ENCODE data around the gene CCDC187. TPM values are rescaled to one million over a fixed set of nuclear protein-coding genes. Genes with fewer than 3 reads are reported as not detected.

Gene CCDC187
- total RNA-seq, 1 donor from 2014 or later, result not detected

- no peaks in the 10 kb centered on the region for H3K27me3 ChIP-seq
- H3K4me3 ChIP-seq, result peak within 1 kb of the TSS; percentile 83 to 84
- peaks cover 27% of the 10 kb centered on the region for H3K4me1 ChIP-seq
- no peaks in the 10 kb centered on the region for H3K36me3 ChIP-seq
- no peaks in the 10 kb centered on the region for H3K9me3 ChIP-seq
- intact Hi-C loops (cut with DNase I), result no loop called here
- DNase-seq (ENCODE audit: extremely low spot score in 2 of 2), result no peak
- H3K27ac ChIP-seq, result peak within 1 kb of the TSS; percentile 43
- TF ChIP-seq POLR2A (IDR thresholded peaks at IDR 0.05), result no peak
- no peak for TF ChIP-seq POLR2AphosphoS5 (IDR thresholded peaks at IDR 0.05; ENCODE audit: insufficient read depth in 1 of 2, low read depth in 1 of 2)
- TF ChIP-seq, protein P1, sequence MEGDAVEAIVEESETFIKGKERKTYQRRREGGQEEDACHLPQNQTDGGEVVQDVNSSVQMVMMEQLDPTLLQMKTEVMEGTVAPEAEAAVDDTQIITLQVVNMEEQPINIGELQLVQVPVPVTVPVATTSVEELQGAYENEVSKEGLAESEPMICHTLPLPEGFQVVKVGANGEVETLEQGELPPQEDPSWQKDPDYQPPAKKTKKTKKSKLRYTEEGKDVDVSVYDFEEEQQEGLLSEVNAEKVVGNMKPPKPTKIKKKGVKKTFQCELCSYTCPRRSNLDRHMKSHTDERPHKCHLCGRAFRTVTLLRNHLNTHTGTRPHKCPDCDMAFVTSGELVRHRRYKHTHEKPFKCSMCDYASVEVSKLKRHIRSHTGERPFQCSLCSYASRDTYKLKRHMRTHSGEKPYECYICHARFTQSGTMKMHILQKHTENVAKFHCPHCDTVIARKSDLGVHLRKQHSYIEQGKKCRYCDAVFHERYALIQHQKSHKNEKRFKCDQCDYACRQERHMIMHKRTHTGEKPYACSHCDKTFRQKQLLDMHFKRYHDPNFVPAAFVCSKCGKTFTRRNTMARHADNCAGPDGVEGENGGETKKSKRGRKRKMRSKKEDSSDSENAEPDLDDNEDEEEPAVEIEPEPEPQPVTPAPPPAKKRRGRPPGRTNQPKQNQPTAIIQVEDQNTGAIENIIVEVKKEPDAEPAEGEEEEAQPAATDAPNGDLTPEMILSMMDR (IDR thresholded peaks at IDR 0.05), result no peak
These were observed 58.4 kb downstream of the CCDC187 start, which contains the start of gene QSOX2 for GRCh38 chr9:136245219-136246150. TSS of gene QSOX2 (minus strand) at chr9:136245812. CDS start at chr9:136245803, 9 bp downstream.

GRCh38 chr9:136244969-136245218 lies 59.0 kb downstream of the CCDC187 start:
- TF ChIP-seq POLR2AphosphoS5 (IDR thresholded peaks at IDR 0.05; ENCODE audit: insufficient read depth in 1 of 2, low read depth in 1 of 2) (no peak), POLR2A (IDR thresholded peaks at IDR 0.05) (no peak)
- TF ChIP-seq, protein P1 (IDR thresholded peaks at IDR 0.05), result no peak
- intact Hi-C loops (cut with DNase I), result no loop called here
- no peak for DNase-seq (ENCODE audit: extremely low spot score in 2 of 2)
- H3K4me3 ChIP-seq, result peak overlapping the region; percentile 83 to 84
- no peaks in the 10 kb centered on the region for H3K27me3 ChIP-seq
- no peaks in the 10 kb centered on the region for H3K9me3 ChIP-seq
- no peak overlapping the region for H3K27ac ChIP-seq
- H3K4me1 ChIP-seq, result peaks cover 27% of the 10 kb centered on the region
- no peaks in the 10 kb centered on the region for H3K36me3 ChIP-seq

DNA sequence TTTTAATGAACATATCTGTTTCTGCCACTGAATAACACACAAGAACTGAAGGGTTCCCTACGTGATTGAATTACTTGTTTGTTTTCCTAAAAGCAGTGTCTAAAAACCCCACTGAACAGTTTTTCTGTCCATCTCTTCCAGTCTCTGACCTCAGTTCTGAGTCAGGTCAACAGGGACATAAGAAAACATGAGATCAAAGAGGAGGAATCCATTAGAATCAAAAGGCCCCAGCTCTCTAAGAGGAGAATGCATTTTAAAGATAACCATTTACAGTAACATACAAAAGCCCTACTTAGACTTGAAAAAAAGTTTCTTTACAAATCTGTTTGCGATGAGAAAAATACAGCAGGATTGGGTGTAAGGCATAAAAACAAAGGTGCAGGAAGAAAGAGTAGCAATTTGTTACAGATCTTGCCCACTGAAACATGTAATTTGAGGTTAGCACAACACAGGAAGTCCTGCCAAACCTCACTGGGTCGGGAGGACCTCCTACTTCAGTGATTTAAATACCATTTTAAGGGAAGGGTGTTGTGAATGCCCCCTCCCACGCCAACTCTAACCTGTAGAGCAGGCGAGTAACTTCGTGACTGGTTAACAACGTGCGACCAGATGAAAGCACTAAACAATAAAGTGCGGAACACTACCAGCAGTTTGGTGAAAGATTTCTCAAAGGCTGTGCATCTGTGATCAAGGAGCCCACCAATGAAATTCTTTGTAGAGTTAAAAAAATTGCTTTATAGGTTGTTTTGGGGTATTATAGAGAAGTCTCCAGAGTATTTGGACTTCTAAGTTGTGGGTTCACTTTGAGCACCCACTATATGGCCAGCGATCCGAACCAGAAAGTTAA lies 59.5 kb downstream of the CCDC187 start:
- DNase-seq (ENCODE audit: extremely low spot score in 2 of 2), result no peak
- no peaks in the 10 kb centered on the region for H3K9me3 ChIP-seq
- H3K36me3 ChIP-seq, result no peaks in the 10 kb centered on the region
- intact Hi-C loops (cut with DNase I), result no loop called here
- peak overlapping the region; percentile 83 to 84 for H3K4me3 ChIP-seq
- no peak overlapping the region for H3K27ac ChIP-seq
- TF ChIP-seq POLR2A (IDR thresholded peaks at IDR 0.05) (no peak), POLR2AphosphoS5 (IDR thresholded peaks at IDR 0.05; ENCODE audit: insufficient read depth in 1 of 2, low read depth in 1 of 2) (no peak)
- TF ChIP-seq, protein P1 (IDR thresholded peaks at IDR 0.05), result no peak
- peaks cover 27% of the 10 kb centered on the region for H3K4me1 ChIP-seq
- no peaks in the 10 kb centered on the region for H3K27me3 ChIP-seq

DNA sequence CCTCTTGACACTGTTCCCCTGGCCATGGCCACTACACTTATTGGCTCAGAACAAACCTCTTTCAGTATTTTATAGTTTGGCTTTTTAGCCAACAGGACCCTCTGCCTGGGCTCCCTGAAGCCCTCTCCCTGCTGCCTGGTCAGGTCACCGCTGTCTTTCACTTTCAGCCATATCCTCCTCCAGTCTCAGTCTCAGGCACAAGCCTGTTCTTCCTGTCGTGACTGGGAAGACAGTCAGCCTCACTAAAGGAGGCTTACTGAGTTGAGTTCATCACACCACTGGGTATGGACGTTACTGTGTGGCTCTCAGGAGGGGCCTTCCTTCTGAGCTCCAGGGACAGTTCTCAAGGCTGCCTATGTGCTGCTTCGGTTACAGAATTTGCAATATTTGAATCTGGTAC lies 60.3 kb downstream of the CCDC187 start:
- H3K9me3 ChIP-seq, result no peaks in the 10 kb centered on the region
- H3K36me3 ChIP-seq, result no peaks in the 10 kb centered on the region
- TF ChIP-seq POLR2AphosphoS5 (IDR thresholded peaks at IDR 0.05; ENCODE audit: insufficient read depth in 1 of 2, low read depth in 1 of 2), result no peak
- H3K4me3 ChIP-seq, result no peak overlapping the region
- intact Hi-C loops (cut with DNase I), result no loop called here
- DNase-seq (ENCODE audit: extremely low spot score in 2 of 2), result no peak
- H3K4me1 ChIP-seq, result peaks cover 27% of the 10 kb centered on the region
- H3K27me3 ChIP-seq, result no peaks in the 10 kb centered on the region
- no peak overlapping the region for H3K27ac ChIP-seq

- intact Hi-C loops (cut with DNase I), result no loop called here
- peaks cover 27% of the 10 kb centered on the region for H3K4me1 ChIP-seq
- no peak for DNase-seq (ENCODE audit: extremely low spot score in 2 of 2)
- H3K27ac ChIP-seq, result no peak overlapping the region
- H3K4me3 ChIP-seq, result no peak overlapping the region
- H3K9me3 ChIP-seq, result no peaks in the 10 kb centered on the region
- TF ChIP-seq POLR2AphosphoS5 (IDR thresholded peaks at IDR 0.05; ENCODE audit: insufficient read depth in 1 of 2, low read depth in 1 of 2), result no peak
- no peak for TF ChIP-seq POLR2A (IDR thresholded peaks at IDR 0.05)
- TF ChIP-seq, protein P1 (IDR thresholded peaks at IDR 0.05), result no peak
- H3K27me3 ChIP-seq, result no peaks in the 10 kb centered on the region
- H3K36me3 ChIP-seq, result no peaks in the 10 kb centered on the region
These were observed 60.9 kb downstream of the CCDC187 start for GRCh38 chr9:136242918-136243525.
